B cell (primary cell): ENCODE data around the gene TSPAN16. TPM values are rescaled to one million over a fixed set of nuclear protein-coding genes. Genes with fewer than 3 reads are reported as not detected.
A peak's percentile ranks its signal among the peaks of the same experiment; 100 is the strongest.

Experiments used
- ATAC-seq: fragments of 200-7000 bp; cut with Tn5 transposase; one replicate; pipeline ENCODE4 v1.10.0; 2021; ENCODE audit warnings: low read depth, mild to moderate bottlenecking, moderate number of reproducible peaks, moderate library complexity
- CTCF ChIA-PET: fragments of 350-600 bp; sonication (Branson Sonifier 250); formaldehyde crosslinking; loops from one replicate; lab custom pipeline; 2021; ENCODE audit warnings: antibody characterized with exemption, inconsistent platforms; lab: Charles Lee
- POLR2A ChIA-PET: fragments of 350-600 bp; sonication (Branson Sonifier 250); formaldehyde crosslinking; loops from one replicate; lab custom pipeline; 2021; ENCODE audit warnings: antibody characterized with exemption; lab: Charles Lee
- DNase-seq: peaks from one replicate; pipeline ENCODE4 v3.0.0; 2013
- H2AFZ ChIP-seq: 2 replicates; pipeline ENCODE4 v1.6.1; 2012; ENCODE audit warnings: mild to moderate bottlenecking, low read depth, low read length; ENCODE audit not compliant: insufficient read depth, poor library complexity, severe bottlenecking
- H3K27ac ChIP-seq, 2 donors: 1 replicate in 1 of 2; 2 replicates in 1 of 2; pipeline ENCODE4 v1.5.1; 2012 to 2013; ENCODE audit warnings: low read length in 2 of 2, mild to moderate bottlenecking in 2 of 2, moderate library complexity in 1 of 2
- H3K27me3 ChIP-seq, 4 experiments: fragments of 200-600 bp in 1 of 4; sonication (generic) in 1 of 4; replicated peaks in 1 of 4; 1 replicate in 2 of 4; 2 replicates in 2 of 4; pipeline versions ENCODE4 v1.6.1 to v1.7.0; 2013 to 2016; ENCODE audit warnings: low read length in 3 of 4, mild to moderate bottlenecking in 2 of 4, mixed read lengths in 1 of 4, moderate library complexity in 1 of 4; ENCODE audit not compliant: insufficient read depth in 4 of 4, control insufficient read depth in 3 of 4; ENCODE audit errors: control extremely low read depth in 1 of 4
- H3K36me3 ChIP-seq, 2 experiments: replicated peaks in 1 of 2; 1 replicate in 1 of 2; 2 replicates in 1 of 2; pipeline versions ENCODE4 v1.6.1 to v1.7.1; 2013; ENCODE audit warnings: low read length in 1 of 2; ENCODE audit not compliant: insufficient read depth in 2 of 2, control insufficient read depth in 1 of 2; ENCODE audit errors: control extremely low read depth in 1 of 2, extremely low read depth in 1 of 2
- H3K4me1 ChIP-seq, 2 donors: fragments of 200-600 bp in 1 of 2; sonication (generic) in 1 of 2; 1 replicate in 1 of 2; 2 replicates in 1 of 2; pipeline versions ENCODE4 v1.5.1 to v1.6.1; 2013 to 2017; ENCODE audit warnings: low read length in 2 of 2; ENCODE audit not compliant: control insufficient read depth in 2 of 2, insufficient read depth in 2 of 2
- H3K4me2 ChIP-seq: replicated peaks from 2 replicates; pipeline ENCODE3; 2012; ENCODE audit warnings: mild to moderate bottlenecking, low read depth, low read length; ENCODE audit not compliant: poor library complexity, severe bottlenecking
- H3K4me3 ChIP-seq, 5 experiments: fragments of 200-600 bp in 1 of 5; sonication (generic) in 1 of 5; 1 replicate in 3 of 5; 2 replicates in 2 of 5; pipeline versions ENCODE4 v1.5.1 to v1.7.0; 2011 to 2016; ENCODE audit warnings: low read length in 4 of 5, mild to moderate bottlenecking in 4 of 5, low read depth in 2 of 5, control low read depth in 1 of 5, moderate library complexity in 1 of 5; ENCODE audit not compliant: insufficient read depth in 1 of 5; ENCODE audit errors: control extremely low read depth in 1 of 5, extremely low read depth in 1 of 5
- H3K79me2 ChIP-seq: fragments of 200-600 bp; sonication (generic); one replicate; pipeline ENCODE4 v1.6.0; 2016; ENCODE audit warnings: low read length; ENCODE audit not compliant: control insufficient read depth, insufficient read depth
- H3K9ac ChIP-seq: fragments of 200-600 bp; sonication (generic); 2 replicates; pipeline ENCODE4 v1.6.1; 2017; ENCODE audit warnings: mild to moderate bottlenecking, low read length, moderate library complexity
- H3K9me3 ChIP-seq, 3 donors: one replicate each; pipeline versions ENCODE4 v1.6.1 to v1.7.1; 2013; ENCODE audit warnings: low read length in 2 of 3; ENCODE audit not compliant: control insufficient read depth in 2 of 3, insufficient read depth in 1 of 3; ENCODE audit errors: control extremely low read depth in 1 of 3
- H4K20me1 ChIP-seq: 2 replicates; pipeline ENCODE4 v1.6.0; 2012; ENCODE audit warnings: mild to moderate bottlenecking, low read length; ENCODE audit not compliant: insufficient read depth, control insufficient read depth, poor library complexity, severe bottlenecking
- H3K27ac Mint-ChIP-seq: one replicate; pipeline ENCODE4 v1.8.0; 2021; ENCODE audit warnings: mixed read lengths
- H3K27me3 Mint-ChIP-seq: one replicate; pipeline ENCODE4 v1.8.0; 2021; ENCODE audit warnings: mixed read lengths
- H3K4me1 Mint-ChIP-seq: one replicate; pipeline ENCODE4 v1.8.0; 2021; ENCODE audit warnings: mixed read lengths
- H3K4me3 Mint-ChIP-seq: one replicate; pipeline ENCODE4 v1.8.0; 2021; ENCODE audit warnings: mixed read lengths
- H3K9me3 Mint-ChIP-seq: one replicate; pipeline ENCODE4 v1.8.0; 2022; ENCODE audit warnings: mixed read lengths; ENCODE audit not compliant: insufficient read depth
- CTCF ChIP-seq: fragments of 200-600 bp; IDR thresholded peaks from one replicate; pipeline ENCODE4 v1.8.0; 2022; ENCODE audit warnings: antibody characterized with exemption, mild to moderate bottlenecking
- EZH2 ChIP-seq: IDR thresholded peaks from 2 replicates; pipeline ENCODE4 v1.6.1; 2012; ENCODE audit warnings: borderline replicate concordance, low read depth, mild to moderate bottlenecking, moderate library complexity, low read length; ENCODE audit not compliant: insufficient read depth, poor library complexity, severe bottlenecking
- WGBS: methylation state at CpG from one replicate; pipeline ENCODE4 v1.1.5; 2013; ENCODE audit warnings: missing lambda C conversion rate; ENCODE audit not compliant: insufficient coverage; 5-methylcytosine and 5-hydroxymethylcytosine counted together
- intact Hi-C: fragments of 100-400 bp; cut with micrococcal nuclease; formaldehyde crosslinking; loops from one replicate; pipeline ENCODE4 v1.10.0; 2022
- polyA plus RNA-seq: library from polyadenylated mRNA; depleted of rRNA; stranded (reverse); fragments of >200 nt; gene quantifications from 2 replicates; pipeline ENCODE4 v1.2.3, GENCODE V29; 2012
- total RNA-seq, 2 donors: library from RNA; stranded (reverse); fragments of 120-200 nt in 1 of 2; gene quantifications; 1 replicate in 1 of 2; 2 replicates in 1 of 2; pipeline versions ENCODE4 v1.2.3 to v1.2.4, GENCODE V29; 2013 to 2022

TSPAN16 gene
- total and polyA plus RNA-seq, 2 donors (not counting 1 experiment from before 2014, with no cell fraction given): not detected

GRCh38 chr19:11264452-11265176 is 31.3 kb upstream of the TSPAN16 start:
- H2AFZ ChIP-seq: no peak overlapping the region
- no peak for DNase-seq
- peaks cover 0 to 5% (median 0%) of the 10 kb centered on the region in 3 donors for H3K9me3 ChIP-seq
- intact Hi-C loops: no loop called here
- H4K20me1 ChIP-seq: no peaks in the 10 kb centered on the region
- H3K4me3 ChIP-seq: no peak overlapping the region
- WGBS: 92% methylated on average over 13 of the region's 19 CpGs
- peak overlapping the region; percentile 41 for H3K4me3 Mint-ChIP-seq
- peaks cover 0 to 18% (median 3%) of the 10 kb centered on the region in 4 experiments for H3K27me3 ChIP-seq
- no peak overlapping the region for H3K27ac ChIP-seq
- ChIA-PET CTCF (no interaction called here), POLR2A (no interaction called here)
- H3K36me3 ChIP-seq: no peaks in the 10 kb centered on the region
- H3K4me1 Mint-ChIP-seq: peaks cover 3% of the 10 kb centered on the region
- H3K27me3 Mint-ChIP-seq: peaks cover 17% of the 10 kb centered on the region
- no peak overlapping the region for H3K27ac Mint-ChIP-seq
- no peak overlapping the region for H3K4me2 ChIP-seq
- TF ChIP-seq CTCF: no peak
- no peak for TF ChIP-seq EZH2
- no peaks in the 10 kb centered on the region for H3K79me2 ChIP-seq
- no peaks in the 10 kb centered on the region for H3K9me3 Mint-ChIP-seq
- H3K4me1 ChIP-seq: peaks cover 7 to 13% of the 10 kb centered on the region in 2 donors
- H3K9ac ChIP-seq: no peak overlapping the region
- no peak for ATAC-seq

DNA sequence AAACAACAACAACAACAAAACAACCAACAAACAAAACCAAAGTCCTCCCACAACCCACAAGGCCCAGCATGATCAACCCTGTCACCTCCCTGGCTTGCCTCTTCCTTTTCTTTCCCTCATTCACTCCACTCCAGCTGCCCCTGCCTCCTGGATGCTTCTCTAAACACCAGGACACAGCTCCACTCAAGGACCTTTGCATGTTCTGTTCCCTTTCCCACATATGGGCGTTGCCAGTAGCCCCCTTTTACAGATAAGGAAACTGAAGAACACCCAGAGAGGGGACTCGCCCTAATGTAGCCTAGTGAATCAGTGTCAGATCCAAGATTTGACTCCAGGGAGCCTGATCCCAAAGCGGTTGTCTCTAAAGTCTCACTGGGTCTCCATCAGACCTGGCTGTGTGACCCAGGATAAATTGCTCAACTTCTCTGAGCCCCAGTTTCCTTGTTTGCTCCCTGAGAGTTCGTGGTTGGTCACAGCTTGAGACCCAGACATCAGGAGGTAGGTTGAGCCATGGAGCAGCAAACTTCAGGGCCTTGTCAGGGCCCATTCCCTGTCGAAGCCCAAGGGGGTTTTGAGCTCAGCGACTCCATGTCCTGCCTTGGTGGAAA is 30.7 kb upstream of the TSPAN16 start:
- Mint-ChIP-seq H3K27me3 (peaks cover 17% of the 10 kb centered on the region), H3K4me1 (peaks cover 3% of the 10 kb centered on the region), H3K4me3 (peak overlapping the region; percentile 43), H3K27ac (no peak overlapping the region), H3K9me3 (no peaks in the 10 kb centered on the region)
- Histone ChIP-seq H3K4me2 (no peak overlapping the region), H3K79me2 (no peaks in the 10 kb centered on the region), H3K27ac (no peak overlapping the region), H4K20me1 (no peaks in the 10 kb centered on the region), H3K36me3 (no peaks in the 10 kb centered on the region), H3K9me3 (peaks cover 0 to 5% (median 0%) of the 10 kb centered on the region in 3 donors), H3K4me1 (peaks cover 7 to 13% of the 10 kb centered on the region in 2 donors), H3K27me3 (peaks cover 0 to 18% (median 3%) of the 10 kb centered on the region in 4 experiments), H2AFZ (no peak overlapping the region), H3K9ac (no peak overlapping the region), H3K4me3 (no peak overlapping the region)
- ChIA-PET CTCF (no interaction called here), POLR2A (no interaction called here)
- WGBS: 85% methylated on average over 6 of the region's 6 CpGs
- no peak for DNase-seq
- ATAC-seq: no peak
- no peak for TF ChIP-seq EZH2
- TF ChIP-seq CTCF: no peak
- intact Hi-C loops: no loop called here
